ENCODE results near the gene C11orf68.
"Not testable (repeated sequence)": the region's sequence is repeated elsewhere in the genome, so short reads cannot be mapped to it uniquely, and the experiment has no call there.

Gene C11orf68

DNA sequence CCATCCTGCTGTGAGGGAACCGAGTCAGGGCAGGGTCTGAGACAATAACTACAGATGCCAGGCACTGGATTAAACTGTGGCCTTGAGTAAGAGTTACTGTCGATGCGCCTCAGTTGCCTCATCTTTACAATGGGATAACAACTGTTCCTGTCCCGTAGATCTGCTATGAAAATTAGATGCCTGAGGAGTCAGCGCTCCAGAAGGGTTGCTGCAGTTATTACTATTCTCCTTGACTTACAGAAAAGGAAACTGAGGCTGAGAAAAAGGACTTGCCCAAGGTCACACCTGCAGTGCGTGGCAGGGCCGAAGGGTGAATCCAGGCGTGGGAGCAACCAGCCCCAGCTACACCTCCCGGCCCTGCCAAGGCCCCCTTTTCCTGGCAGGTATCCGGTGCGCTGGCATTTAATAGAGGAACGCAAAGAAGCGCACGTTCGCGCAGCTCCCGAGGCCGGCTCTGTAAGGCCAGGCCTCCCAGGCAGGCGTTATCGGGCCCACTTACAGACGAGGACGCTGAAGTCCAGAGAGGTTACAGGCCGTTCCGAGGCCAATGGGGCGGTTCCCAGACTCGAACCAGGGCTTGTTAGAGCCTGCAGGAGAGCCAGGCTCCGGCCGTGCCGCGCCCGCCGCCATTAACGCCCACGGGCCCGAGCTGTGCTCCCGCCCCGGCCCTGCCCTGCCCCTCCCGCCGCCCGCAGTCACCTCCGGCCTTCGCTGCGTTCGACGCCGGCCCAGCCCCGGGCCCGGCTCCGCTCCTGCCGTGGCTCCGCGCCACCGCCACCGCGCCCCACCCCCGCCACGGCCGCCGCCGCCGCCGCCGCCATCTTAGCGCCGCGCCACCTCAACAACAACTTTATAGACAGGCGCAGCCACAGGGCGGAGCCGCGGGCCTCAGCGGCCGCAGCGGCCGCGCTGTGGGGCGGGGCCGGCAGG, at the start of gene C11orf68:
Gene C11orf68 (minus strand): TSS at position 852 of the 930 bp plus-strand sequence. CDS start 31 bp downstream, at position 821.
- no peak for DNase-seq

GRCh38 chr11:65967329-65967934, 48.6 kb upstream of the C11orf68 start:
- DNase-seq: no peak

DNA sequence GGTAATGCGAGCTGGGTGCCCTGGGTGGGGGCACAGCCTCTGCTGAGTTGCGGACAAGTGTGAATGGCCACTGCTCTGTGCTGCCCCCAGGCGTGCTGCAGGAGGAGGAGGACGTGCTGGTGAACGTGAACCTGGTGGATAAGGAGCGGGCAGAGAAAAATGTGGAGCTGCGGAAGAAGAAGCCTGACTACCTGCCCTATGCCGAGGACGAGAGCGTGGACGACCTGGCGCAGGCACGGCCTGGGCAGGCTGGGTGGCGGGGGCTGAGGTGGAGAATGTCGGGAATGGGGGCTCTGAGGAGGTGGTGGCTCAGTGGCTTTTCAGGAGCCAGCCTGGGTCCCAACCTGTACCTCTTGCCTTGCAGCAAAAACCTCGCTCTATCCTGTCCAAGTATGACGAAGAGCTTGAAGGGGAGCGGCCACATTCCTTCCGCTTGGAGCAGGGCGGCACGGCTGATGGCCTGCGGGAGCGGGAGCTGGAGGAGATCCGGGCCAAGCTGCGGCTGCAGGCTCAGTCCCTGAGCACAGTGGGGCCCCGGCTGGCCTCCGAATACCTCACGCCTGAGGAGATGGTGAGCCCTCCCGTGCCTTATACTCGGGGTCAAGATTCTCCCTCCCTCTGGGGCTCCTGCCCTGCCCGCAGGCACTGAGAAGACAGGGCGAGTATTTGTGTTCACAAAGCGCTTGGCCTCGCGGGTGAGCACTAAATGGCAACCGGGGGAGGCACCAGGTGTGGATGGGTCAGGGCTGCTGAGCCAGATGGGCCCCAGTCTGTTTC, 47.3 kb upstream of the C11orf68 start:
- DNase-seq: no peak

- no peak for DNase-seq
Measured at GRCh38 chr11:65964906-65965305, 46.0 kb upstream of the C11orf68 start.

DNA sequence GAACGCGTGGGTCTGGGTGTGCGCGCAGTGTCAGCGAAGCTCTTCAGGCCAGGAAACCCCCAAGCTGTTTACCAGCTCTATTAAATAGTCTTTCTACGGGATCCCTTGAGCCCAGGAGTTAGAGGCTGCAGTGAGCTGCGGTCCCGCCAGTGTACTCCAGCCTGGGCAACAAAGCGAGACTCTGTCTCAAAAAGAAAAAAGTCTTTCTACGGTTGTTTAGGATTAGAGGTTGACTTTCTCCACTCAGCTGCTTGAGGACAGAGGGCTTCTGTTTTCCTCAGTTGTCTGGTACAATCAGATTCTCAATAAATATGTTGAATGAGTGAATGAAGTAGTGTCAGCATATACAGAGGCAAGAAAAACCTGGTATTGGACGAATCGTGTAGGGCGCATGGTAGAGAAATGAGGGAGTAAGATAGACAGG, 43.3 kb upstream of the C11orf68 start:
- DNase-seq: no peak

GRCh38 chr11:65961267-65962140, 42.6 kb upstream of the C11orf68 start, which contains the start of gene SART1:
Gene SART1, plus strand, starts transcription at chr11:65961734. Its CDS starts 47 bp downstream, at chr11:65961781.
- DNase-seq: peak; percentile 90

DNA sequence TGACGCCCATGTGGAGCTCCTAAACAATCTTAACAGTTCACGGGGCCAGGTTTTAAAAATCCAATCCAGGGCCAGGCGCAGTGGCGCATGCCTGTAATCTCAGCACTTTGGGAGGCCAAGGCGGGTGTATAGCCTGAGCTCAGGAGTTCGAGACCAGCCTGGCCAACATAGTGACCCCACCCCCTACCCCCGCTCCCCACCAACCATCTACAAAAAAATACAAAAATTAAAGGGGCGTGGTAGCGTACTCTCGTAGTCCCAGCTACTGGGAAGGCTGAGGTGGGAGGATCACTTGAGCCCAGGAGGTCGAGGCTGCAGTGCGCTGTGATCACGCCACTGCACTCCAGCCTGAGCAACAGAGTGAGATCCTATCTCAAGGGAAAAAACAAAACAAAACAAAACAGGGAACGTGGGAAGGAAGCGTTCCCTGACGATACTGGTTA, 42.0 kb upstream of the C11orf68 start:
- DNase-seq: no peak

GRCh38 chr11:65958774-65959420, 40.0 kb upstream of the C11orf68 start:
- DNase-seq: no peak

DNA sequence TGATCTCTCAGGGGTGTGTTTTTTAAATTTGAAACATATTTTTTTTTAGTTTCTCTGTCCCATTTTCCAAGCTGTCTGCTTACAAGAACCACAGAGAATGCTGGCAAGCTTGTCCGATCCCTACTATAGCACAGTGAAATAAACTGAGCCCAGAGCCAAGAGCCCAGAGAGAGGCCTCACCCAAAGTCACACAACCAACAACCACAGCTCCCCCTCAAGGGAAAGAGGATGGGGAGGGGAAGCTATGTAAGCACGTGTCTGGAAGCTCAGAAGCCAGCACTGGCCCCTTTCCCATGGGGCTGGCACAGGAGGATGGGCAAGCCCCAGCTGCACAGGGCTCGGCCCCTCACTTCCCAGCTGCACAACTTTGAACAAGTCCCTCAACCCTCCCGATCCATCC, 39.4 kb upstream of the C11orf68 start:
- DNase-seq: no peak

- DNase-seq: no peak
Measured at GRCh38 chr11:65954771-65955170, 35.9 kb upstream of the C11orf68 start.

- DNase-seq: no peak
Measured at GRCh38 chr11:65953471-65953870, 34.6 kb upstream of the C11orf68 start.

DNA sequence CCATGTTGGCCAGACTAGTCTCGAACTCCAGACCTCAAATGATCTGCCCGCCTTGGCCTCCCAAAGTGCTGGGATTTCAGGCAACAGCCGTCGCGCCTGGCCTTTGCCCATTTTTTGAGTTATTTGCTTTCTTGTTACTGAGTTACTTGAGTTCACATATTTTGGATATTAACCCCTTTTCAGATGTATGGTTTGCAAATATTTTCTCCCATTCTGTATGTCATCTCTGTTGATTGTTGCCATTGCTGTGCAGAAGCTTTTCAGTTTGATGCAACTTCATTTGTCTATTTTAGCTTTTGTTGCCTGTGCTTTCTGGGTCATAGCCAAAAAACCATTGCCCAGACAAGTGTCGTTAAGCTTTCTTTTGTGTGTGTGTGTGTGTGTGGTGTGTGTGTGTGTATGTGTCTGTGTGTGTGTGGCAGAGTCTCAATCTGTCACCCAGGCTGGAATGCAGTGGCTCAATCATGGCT, 33.2 kb upstream of the C11orf68 start:
- no peak for DNase-seq

- DNase-seq: not testable (repeated sequence)
Measured at GRCh38 chr11:65951641-65952040, 32.8 kb upstream of the C11orf68 start.

GRCh38 chr11:65950711-65951110, 31.8 kb upstream of the C11orf68 start:
- not testable (repeated sequence) for DNase-seq

DNA sequence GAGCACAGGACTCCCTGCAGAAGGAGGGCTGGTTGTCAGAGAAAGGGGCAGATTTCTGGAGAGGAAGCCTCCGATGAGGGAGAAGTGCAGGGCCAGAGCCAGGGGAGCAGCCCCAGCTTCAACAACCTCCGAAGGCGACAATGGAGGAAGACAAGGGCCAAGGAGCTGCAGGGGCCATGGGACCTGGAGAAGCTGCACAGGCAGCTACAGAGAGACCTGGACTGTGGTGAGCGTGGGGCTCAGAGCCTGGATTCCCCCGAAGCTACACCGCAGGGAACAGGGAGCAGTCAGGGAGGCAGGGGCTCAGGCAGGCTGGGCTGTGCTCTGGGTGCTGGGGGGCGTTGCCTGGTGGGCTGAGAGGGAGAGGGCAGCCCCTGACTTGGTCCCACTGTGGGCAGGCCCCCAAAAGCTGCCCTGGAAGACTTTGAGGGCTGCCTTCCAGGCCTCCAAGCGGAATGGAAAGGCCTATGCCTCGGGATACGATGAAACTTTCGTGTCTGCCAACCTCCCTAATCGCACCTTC, 28.8 kb upstream of the C11orf68 start:
- DNase-seq: no peak

- no peak for DNase-seq
Measured at GRCh38 chr11:65947133-65947532, 28.3 kb upstream of the C11orf68 start.

- no peak for DNase-seq
Measured at GRCh38 chr11:65946655-65947054, 27.8 kb upstream of the C11orf68 start.

DNA sequence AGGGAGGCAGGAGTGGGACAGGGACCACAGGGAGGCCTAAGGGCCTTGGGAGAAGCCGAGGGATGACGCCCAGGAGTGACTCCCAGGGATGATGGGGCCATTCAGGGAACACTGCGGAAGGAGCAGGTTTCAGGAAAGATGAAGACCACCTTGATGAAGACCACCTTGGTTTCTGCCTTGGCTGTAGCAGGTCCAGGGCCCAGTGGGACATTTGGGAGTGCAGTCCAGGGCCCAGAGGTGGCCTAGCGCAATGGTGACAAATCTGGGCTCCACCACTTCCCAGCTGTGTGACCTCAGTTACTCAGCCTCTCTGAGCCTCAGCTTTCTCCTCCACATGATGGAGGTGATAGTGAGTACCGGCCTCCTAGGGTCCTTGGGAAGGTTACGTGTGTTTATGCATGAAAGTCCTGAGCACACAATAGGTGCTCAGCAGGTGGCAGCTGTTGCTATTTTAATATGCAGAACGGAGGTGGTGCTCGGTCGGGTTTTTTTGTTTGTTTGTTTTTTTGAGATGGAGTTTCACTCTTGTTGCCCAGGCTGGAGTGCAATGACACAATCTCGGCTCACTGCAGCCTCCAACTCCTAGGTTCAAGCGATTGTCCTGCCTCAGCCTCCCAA, 27.2 kb upstream of the C11orf68 start:
- DNase-seq: no peak

DNA sequence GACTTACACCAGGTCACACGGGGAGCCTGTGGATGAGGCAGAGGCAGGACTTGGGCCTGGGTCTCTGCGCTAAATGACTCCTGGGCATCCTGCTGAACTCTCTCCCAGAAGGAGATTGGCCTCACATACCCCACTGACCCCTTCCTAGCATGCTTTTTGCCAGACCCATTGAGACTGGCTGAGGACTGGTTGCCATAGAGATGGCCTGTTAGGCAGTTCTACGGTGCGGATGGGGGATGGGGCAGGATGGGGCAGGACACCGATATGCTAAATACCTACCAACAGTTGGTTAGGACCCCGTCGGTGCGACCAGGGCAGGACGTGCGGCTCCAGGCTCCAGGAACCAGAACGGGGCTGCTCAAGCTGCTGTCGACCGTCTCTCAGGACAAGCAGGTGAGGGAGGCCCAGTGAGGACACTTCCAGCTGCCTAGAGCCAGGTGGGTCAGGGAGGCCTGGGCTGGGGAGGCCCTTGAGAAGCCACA, 26.6 kb upstream of the C11orf68 start, which contains the start of gene TSGA10IP:
Gene TSGA10IP (plus strand): TSS at position 51 of the 482 bp plus-strand sequence. CDS start 196 bp downstream, at position 247.
- DNase-seq: no peak

DNA sequence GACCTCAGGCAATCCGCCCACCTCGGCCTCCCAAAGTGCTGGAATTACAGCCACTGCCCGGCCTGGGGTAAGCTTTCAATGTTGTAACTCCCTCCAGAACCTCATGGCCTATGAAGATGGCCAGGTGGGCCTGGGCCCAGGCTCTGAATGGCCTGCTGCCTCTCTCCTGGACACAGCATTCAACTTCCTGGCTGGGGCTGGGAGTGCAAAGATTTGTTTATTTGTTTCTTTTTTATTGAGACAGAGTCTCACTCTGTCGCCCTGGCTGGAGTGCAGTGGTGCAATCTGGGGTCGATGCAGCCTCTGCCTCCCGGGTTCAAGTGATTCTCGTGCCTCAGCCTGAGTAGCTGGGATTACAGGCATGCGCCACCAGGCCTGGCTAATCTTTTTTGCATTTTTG, 25.9 kb upstream of the C11orf68 start:
- no peak for DNase-seq

All from activated CD4-positive, CD25-positive, alpha-beta regulatory T cell treated with anti-CD3 and anti-CD28 coated beads, Interleukin-2, amount 50 U/mL, for 72 hours (primary cell).